RCC 7860 (cell line): ENCODE data around the gene RASA3.
"Not testable (repeated sequence)": the region's sequence is repeated elsewhere in the genome, so short reads cannot be mapped to it uniquely, and the experiment has no call there.

Source experiments
- DNase-seq: peaks from one replicate; pipeline ENCODE4 v3.0.0-alpha.2; 2015; ENCODE audit warnings: low spot score
- FAIRE-seq: peaks from 2 replicates; lab custom pipeline; 2012; peaks lifted over from hg19 to GRCh38; lab: Jason Lieb, UNC

Gene RASA3

DNA sequence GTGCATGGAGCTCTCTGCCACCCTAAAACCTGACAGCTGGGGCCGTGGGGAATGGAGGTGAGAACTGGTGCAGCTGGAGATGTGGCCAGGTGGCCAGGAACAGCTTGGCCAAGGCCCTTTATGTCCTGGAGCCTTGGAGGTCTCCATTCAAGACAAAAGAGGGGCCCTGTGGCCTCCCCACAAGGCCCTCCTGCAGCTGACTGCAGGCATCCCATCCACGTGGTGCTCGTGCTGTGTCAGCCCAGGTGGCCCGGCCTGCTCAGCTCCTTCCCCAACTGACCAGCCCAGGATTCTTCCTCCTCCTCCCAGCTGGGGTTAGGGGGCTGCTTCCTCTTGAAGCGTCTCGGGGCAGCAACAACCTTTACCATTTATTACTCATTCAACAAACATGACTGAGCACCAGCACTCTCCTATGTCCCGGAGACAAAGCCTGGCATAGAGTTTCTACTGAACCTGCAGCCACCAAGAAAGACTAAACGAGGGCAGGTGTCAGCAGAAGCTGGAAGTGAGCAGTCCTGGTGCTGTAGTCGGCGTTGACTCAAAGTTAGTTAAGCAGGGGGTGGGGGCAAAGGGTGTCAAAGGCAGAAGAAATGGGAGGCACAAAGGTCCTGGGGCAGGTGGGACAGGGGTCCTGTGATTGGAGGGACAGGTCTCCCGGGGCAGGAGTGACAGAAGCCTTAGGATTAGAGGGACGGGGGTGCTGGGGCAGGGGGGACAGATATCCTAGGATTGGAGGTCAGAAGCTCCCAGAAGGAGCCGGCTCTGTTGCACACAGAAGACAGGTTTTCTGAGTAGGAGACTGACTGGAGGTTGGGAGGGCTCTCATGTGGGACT, 135.3 kb downstream of the RASA3 start:
- FAIRE-seq, result no peak
- DNase-seq, result no peak

DNA sequence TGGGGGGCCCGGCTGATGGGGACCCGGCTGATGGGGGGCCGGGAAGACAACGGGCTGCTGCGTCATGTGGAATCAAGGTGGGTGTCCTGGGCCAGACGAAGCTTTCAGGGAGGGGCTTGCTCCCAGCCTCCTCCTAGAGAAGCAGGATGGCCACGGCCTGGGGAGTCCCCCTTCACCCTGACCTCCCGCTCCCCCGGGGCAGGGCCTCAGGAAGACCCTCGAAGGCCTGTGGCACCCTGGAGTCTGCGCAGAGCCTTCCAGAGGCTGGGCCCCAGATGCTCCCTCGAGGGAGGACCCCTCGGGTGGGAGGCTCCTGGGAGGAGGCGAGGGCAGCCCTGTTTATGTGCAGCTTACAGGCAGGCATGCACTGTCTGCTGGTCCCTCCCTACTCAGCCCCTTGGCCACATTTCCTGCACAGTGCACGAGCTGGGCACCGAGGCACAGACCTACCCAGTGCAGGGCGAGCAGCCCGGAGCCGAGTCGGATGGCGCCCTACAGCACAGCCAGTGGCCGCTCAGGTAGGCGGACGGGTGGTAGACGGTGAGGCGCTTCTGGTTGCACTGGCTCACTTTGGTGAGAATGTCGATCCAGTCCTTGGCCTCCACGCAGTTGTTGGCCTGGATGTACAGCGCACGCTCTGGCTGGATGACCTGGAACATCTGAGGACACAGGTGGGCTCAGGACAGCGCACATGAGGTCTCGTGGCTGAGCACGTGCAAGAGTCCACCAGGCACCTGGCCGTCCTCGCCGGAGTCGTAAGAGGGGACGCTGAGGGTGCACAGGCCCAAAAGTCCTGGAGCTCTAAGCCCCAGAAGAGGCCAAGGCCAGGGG, 136.1 kb downstream of the RASA3 start:
- DNase-seq (no peak), FAIRE-seq (no peak)

DNA sequence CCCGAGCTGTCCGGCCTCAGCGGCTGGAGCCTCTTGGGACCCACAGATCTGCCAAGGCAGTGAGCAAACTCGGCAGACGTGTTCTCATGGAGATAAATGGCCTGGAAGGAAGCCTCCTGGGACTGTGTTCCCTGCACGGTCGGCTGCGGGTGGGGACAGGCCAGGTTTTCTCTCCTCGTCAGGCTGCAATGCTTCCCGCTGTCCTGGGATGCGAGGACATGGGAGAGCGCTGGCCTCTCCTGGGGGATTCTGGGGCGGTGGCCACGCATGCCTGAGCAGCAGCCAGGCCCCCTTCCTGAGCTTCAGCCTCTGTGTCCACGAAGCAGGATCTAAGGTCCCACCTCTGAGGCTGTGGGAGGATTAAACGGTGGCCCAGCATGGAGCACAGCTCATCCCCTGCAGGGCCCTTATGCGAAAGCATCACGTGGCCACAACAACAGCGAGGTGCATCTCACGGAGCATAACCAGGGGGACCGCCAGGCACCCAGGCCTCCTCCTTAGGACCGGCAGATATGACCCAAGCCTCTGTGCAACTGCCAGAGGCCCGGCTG, 137.3 kb downstream of the RASA3 start:
- FAIRE-seq (no peak), DNase-seq (no peak)

DNA sequence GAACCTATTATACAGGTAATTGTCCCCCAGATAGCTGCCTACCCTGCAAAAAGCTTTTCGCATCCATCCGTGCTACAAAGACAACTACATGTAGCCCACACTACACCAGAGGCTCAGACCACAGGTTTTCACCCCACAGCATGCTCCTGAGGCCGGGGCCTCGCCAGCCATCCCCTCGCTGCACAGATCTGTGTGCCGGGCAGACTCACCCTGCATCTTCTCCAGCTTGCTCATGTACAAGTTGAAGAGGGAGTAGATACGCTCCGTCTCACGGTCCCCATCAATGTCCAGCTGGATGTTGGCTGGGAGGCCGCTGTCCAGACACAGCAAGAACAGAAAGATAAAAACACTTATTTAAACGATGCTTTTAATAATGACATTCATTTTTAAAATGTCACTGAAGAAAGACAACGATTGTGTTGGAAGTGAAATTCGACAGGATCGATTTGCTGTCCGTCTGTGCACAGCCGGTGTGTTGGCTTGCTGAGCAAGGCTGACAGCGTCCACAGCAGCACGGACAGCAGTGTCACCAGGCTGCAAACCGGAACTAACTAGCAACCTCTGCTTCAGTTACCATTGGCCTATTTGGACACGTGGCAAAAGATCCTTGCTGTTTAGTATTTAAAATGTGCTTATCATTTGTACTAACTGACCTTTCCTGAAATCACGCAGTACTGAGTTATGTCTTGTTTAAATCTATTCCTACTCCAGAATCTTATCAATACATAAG, 140.0 kb downstream of the RASA3 start:
- FAIRE-seq (no peak), DNase-seq (no peak)

DNA sequence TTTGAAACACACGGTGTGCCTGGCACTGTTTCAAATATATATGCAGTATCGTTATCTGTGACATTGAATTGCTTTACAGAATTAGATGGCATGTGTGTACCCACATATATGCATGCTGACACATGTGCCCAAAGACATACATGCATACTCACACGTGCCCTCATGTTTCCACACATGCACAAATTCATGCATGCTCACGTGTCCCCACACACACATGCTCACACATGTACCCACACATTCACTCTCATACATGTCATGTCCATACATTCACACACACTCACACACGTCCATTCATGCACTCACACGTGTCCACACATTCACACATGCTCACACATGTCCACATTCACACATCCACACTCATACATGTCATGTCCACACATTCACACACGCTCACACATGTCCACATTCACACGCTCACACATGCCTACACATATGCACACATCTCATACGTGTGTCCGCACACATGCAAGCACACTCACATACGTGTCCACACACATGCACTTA, 140.7 kb downstream of the RASA3 start:
- no peak for FAIRE-seq

DNA sequence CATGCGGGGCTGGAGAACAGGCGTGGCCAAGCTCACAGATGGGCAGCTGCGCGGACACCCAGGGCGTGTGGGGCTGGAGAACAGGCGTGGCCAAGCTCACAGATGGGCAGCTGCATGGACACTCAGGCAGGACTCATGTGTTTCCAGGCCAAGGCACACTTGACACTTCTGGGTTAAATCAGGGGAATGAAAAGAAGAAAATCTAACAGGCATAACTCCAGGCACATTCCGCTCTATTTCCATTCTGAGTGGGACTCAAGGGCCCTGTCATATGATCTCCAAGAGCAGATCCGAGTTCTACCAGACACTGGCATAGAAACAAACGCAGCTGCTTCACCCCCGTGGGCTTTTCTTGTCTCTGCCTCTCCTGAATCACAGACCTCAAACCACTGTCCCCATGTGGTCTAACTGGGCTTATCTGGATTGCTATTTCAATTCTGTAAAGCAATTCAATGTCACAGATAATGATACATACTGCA, 141.2 kb downstream of the RASA3 start:
- DNase-seq (no peak), FAIRE-seq (no peak)

More for the DNA sequence above, 140.7 kb downstream of the RASA3 start:
- DNase-seq, result no peak

DNA sequence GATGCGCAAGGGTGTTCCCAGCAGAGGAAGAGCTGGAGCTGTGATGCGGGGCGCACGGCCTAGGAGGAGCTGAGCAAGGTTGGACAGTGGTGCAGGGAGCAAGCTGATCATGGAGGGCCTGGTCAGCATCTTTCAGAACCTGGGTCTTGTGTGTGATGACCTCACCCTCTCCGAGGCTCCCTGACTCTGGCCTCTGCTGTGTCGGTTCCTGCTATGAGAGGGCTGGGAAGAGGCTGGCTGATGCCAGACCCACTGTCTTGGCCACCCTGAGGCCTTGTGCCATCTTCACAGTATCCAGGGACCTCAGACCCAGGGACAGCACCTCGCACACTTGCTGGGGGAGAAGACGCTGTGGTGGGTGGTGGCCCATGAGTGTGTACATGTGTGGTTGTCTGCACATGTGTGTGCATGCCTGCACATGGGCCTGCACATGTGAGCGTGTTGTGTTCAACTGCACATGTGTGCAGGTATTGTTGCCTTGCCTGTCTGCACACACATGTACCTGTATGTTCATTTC, 142.0 kb downstream of the RASA3 start:
- FAIRE-seq (no peak), DNase-seq (no peak)

DNA sequence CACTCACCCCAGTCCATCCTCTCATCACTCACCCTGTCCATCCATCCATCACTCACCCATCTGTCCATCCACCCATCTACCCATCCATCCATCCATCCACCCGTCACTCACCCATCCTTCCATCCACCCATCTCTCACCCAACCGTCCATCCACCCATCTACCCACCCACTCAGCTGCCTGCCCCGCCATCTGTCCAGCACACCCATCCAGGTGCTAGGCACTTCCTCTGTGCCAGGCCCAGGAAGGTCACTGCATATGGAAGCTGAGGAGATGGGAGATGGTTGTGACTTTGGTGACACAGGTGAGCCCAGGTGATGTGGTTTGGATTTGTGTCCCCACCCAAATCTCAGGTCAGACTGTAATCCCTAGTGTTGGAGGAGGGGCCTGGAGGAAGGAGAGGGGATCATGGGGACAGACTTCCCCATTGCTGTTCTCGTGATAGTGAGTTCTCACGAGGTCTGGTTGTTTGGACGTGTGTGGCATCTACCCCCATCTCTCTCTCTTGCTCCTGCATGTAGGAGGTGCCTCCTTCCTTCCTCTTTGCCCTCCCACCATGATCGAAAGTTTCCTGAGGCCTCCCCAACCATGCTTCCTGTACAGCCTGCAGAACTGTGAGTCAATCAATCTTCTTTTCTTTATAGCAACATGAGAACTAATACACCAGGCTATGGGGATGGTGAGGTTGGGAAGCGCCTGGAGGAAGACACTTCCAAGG, 142.7 kb downstream of the RASA3 start:
- FAIRE-seq (no peak), DNase-seq (no peak)

DNA sequence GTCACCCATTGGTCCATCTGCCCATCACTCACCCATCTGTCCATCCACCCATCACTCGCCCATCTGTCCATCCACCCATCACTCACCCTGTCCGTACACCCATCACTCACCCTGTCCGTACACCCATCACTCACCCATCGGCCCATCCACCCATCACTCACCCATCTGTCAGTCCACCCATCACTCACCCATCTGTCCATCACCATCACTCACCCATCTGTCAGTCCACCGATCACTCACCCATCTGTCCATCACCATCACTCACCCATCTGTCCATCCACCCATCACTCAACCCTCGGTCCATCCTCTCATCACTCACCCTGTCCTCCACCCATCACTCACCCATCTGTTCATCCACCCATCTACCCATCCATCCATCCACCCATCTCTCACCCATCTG, 143.6 kb downstream of the RASA3 start:
- not testable (repeated sequence) for FAIRE-seq, DNase-seq

DNA sequence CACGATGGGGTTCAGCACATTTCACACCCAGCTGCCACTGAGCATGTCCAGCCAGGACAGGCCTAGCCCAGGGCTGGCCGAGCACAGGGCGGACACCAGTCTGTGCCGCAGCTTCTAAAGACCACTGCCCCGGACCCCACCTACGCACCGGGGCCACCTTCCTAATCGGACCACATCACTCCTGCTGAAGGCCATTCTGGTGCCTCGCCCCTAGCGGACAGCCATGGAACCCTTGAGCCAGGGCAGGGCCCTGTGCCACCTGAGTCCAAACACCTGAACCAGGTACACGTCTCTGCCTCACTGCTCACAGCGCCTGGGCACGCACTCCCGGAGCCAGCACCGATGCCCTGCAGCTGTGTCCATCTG, 150.1 kb downstream of the RASA3 start:
- FAIRE-seq (no peak), DNase-seq (no peak)

DNA sequence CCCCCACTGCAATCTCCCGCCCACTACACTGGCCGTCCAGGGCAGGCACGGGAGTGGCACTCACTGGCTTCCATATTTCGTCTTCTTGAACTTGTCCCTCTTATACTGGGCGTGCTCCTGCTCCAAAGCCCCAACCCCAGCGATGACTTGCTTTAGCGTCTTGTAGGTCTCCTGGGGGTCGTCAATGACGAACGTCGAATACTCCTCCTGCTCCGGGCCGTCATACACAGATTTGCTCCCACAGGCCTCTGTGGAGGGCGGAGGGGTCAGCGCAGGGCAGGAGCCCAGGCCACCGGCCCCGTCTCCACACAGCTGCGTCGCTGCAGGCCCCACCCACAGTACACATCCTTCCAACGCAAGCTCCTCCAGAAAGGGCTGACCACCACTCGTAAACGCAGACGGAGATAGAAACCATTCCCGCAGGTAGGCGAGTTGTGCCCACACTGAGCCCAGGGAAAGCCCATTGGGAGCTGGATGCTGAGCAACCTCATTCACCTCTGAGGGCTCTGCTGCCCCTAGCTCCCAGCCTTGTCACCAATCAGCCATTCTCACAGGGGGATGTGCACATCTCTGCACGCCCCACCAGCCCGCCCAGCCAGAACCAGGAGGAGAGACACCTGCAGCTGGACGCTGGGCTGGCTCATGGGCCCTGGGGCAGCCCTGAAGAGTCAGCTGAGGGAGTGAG, 150.7 kb downstream of the RASA3 start:
- FAIRE-seq (no peak), DNase-seq (no peak)

DNA sequence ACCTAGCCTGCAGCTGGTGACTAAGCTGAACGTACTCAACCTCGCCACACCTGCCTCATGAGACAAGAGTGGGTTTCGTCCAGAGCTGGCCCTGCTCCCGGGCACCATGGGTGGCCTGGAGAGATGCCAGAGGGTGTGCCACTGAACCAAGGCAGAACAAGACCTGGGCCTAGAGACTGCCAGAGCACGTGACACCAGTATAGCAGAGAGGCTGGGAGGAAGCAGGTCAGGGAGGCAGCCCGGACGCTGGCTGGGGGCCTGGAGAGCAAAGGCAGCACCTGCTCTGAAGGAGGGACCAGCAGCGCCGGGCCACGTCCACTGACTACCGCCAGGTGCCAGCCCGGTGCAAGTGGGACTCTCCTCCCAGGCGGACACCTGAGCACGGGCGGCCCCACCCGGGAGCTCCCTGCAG, 151.2 kb downstream of the RASA3 start:
- DNase-seq, result peak; percentile 50
- FAIRE-seq, result peak; percentile 14

DNA sequence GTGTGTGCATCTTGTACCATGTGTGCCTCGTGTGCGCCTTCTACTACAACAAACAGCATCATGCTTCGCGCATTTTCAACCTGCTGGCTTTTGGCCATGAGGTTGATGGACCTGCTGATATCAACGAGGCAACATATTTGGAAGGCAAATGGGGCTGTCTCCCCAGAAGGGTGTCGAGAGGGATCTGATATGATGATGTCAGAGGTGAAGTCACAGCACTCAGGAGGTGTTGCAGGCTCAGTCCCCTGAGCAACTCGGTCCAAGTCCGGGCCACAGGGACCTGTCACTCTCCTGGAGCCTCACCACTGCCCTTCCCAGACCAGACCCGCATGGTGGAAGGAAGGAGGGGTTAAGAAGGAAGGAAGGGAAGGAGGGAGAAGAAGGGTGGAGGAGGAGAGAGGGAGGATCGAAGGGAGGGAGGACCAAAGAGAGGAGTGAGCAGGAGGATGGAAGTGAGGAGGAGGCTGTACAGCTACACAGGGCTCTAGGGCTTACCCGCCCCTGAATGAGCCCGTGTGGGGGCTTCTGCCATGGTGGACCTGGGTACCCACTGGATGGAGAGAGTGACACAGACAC, 151.8 kb downstream of the RASA3 start:
- FAIRE-seq, result no peak
- no peak for DNase-seq

DNA sequence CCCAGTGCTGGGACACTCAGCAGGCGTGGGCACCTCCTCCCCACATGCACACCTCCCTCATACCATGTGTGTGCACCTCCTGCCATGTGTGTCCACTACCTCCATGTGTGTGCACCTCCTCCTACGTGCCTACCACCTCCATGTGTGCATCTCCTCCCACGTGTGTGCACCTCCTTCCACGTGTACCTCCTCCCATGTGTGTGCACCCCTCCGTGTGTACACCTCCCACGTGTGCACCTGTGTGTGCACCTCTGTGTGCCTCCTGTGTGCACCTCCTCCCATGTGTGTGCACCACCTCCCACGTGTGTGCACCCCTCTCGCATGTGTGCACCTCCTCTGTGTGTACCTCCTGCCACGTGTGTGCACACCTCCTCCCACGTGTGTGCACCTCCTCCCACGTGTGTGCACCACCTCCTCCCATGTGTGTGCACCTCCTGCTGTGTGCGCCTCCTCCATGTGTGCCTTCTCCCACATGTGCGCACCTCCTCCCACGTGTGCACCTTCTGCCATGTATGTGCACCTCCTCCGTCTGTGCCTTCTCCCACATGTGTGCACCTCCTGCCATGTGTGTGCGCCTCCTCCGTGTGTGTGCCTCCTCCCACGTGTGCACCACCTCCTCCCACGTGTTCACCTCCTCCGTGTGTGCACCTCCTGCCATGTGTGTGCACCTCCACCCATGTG, 152.5 kb downstream of the RASA3 start:
- DNase-seq, result no peak
- no peak for FAIRE-seq

DNA sequence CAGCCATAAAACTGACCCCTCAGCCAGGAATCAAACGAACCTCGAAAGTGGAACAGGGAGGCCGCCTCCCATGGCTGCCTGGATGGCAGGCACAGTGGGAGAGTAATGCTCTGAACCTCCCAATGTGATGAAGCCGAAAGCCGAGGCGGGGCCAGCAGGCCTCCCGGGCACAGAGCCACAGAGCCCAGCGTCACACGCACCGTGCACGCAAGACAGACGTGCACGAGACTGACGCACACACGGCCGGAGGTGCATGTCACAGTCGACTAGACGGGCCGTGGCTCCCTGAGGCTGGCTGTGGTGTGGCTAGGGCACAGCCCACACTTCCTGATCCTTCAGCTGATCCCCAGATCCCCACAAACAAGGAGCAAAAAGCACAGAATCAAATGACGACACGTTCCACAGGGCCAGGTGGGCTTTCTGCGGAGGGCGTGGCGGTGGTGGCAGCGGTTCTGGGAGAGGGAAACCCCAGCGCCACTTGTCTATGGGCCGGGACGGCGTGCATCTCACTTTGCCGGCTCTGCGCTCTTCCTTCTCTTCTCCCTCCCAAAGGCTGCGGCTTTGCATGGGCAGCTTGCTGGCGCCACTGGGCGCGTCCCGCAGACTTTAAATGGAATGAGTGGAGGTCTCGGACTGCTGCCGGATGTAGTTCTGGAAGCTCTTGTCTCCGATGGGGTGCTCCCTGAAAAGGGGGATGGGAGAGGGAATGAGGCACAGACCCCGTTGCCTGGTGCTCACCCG, 153.5 kb downstream of the RASA3 start:
- DNase-seq (no peak), FAIRE-seq (no peak)

DNA sequence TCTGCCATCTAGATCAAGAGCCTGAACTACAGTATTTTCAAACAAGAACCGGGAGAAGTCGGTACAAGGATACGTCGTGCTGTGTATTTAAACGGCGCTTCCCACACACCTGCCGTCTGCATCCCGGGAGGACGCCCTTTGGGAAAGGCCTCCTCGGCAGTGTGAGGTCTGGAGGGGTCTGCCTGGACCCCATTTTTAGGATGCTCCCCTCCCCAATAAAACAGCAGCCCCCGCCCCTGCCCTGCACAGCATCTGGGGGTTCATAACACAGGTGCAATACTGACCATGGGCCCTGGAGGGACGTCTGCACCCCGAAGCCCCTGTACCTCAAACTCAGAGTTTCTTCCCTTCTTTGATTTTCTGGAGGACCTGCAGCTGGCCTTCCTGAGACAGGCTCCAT, 154.4 kb downstream of the RASA3 start:
- no peak for DNase-seq
- FAIRE-seq, result no peak
